H1 (cell line): Measurements from ENCODE around the gene GOLGA6L10. TPM values are rescaled to one million over a fixed set of nuclear protein-coding genes. Genes with fewer than 3 reads are reported as not detected.
"Not testable (repeated sequence)": the region's sequence is repeated elsewhere in the genome, so short reads cannot be mapped to it uniquely, and the experiment has no call there.

ENCODE experiments used
- CTCF ChIA-PET: fragments of 300-600 bp; sonication (Branson Sonifier 250); formaldehyde crosslinking; loops from one replicate; lab custom pipeline; 2021; ENCODE audit not compliant: partially characterized antibody; lab: Charles Lee
- POLR2A ChIA-PET: fragments of 300-600 bp; sonication (Branson Sonifier 250); formaldehyde crosslinking; loops from one replicate; lab custom pipeline; 2021; ENCODE audit warnings: inconsistent platforms; ENCODE audit not compliant: partially characterized antibody; lab: Charles Lee
- DNase-seq, 2 experiments: peaks; one replicate each; pipeline versions ENCODE4 v3.0.0 to v3.0.0-alpha.2; 2010 to 2022; ENCODE audit warnings: low spot score in 2 of 2, low read depth in 1 of 2, mixed read lengths in 1 of 2
- FAIRE-seq: peaks from 2 replicates; lab custom pipeline; 2011; peaks lifted over from hg19 to GRCh38; lab: Jason Lieb, UNC
- H2AFZ ChIP-seq: 2 replicates; pipeline ENCODE4 v1.8.1; 2012; ENCODE audit warnings: low read length, inconsistent platforms
- H2AK5ac ChIP-seq: 2 replicates; pipeline ENCODE4 v1.6.1; 2013; ENCODE audit warnings: low read depth, low read length
- H2BK120ac ChIP-seq: replicated peaks from 2 replicates; pipeline ENCODE3; 2013; ENCODE audit warnings: low read depth, low read length, inconsistent platforms
- H2BK12ac ChIP-seq: 2 replicates; pipeline ENCODE4 v1.6.1; 2013; ENCODE audit warnings: low read depth, low read length
- H2BK15ac ChIP-seq: 2 replicates; pipeline ENCODE4 v1.6.1; 2013; ENCODE audit warnings: low read length
- H2BK20ac ChIP-seq: 2 replicates; pipeline ENCODE4 v1.6.1; 2013; ENCODE audit warnings: low read length
- H2BK5ac ChIP-seq: 2 replicates; pipeline ENCODE4 v1.6.1; 2013; ENCODE audit warnings: low read depth, low read length
- H3K14ac ChIP-seq: 2 replicates; pipeline ENCODE4 v1.6.1; 2013; ENCODE audit warnings: inconsistent platforms; ENCODE audit not compliant: insufficient read length
- H3K18ac ChIP-seq: 2 replicates; pipeline ENCODE4 v1.6.1; 2013; ENCODE audit warnings: low read length; ENCODE audit errors: extremely low read depth
- H3K23ac ChIP-seq: 2 replicates; pipeline ENCODE4 v1.6.1; 2013; ENCODE audit warnings: inconsistent platforms; ENCODE audit not compliant: insufficient read length
- H3K23me2 ChIP-seq: 2 replicates; pipeline ENCODE4 v1.6.1; 2013; ENCODE audit warnings: low read depth, low read length
- H3K27ac ChIP-seq: 2 replicates; pipeline ENCODE4 v1.6.1; 2011; ENCODE audit warnings: low read depth, low read length, inconsistent platforms
- H3K27me3 ChIP-seq, 4 experiments: replicated peaks in 1 of 4; 1 replicate in 1 of 4; 2 replicates in 3 of 4; pipeline versions ENCODE4 v1.6.1 to v1.8.1; 2011 to 2013; ENCODE audit warnings: low read length in 3 of 4, mild to moderate bottlenecking in 3 of 4, inconsistent platforms in 2 of 4, mixed read lengths in 2 of 4, moderate library complexity in 1 of 4; ENCODE audit not compliant: control insufficient read depth in 3 of 4, insufficient read depth in 3 of 4; ENCODE audit errors: extremely low read depth in 1 of 4
- H3K36me3 ChIP-seq, 4 experiments: 2 replicates each; pipeline versions ENCODE4 v1.6.1 to v1.8.1; 2011 to 2013; ENCODE audit warnings: mild to moderate bottlenecking in 4 of 4, low read length in 3 of 4, moderate library complexity in 2 of 4, control low read depth in 1 of 4, inconsistent platforms in 1 of 4; ENCODE audit not compliant: insufficient read depth in 4 of 4, control insufficient read depth in 2 of 4
- H3K4ac ChIP-seq: replicated peaks from 2 replicates; pipeline ENCODE3; 2013; ENCODE audit warnings: low read length, low read depth, mixed read lengths, inconsistent platforms; ENCODE audit not compliant: insufficient read length
- H3K4me1 ChIP-seq, 4 experiments: replicated peaks in 1 of 4; 1 replicate in 1 of 4; 2 replicates in 3 of 4; pipeline versions ENCODE4 v1.6.1 to v1.8.1; 2011 to 2013; ENCODE audit warnings: low read length in 3 of 4, inconsistent platforms in 2 of 4, mixed read lengths in 1 of 4; ENCODE audit not compliant: insufficient read depth in 4 of 4, control insufficient read depth in 3 of 4
- H3K4me2 ChIP-seq, 2 experiments: 2 replicates each; pipeline versions ENCODE4 v1.6.1 to v1.8.1; 2011 to 2013; ENCODE audit warnings: low read depth in 2 of 2, low read length in 2 of 2, control low read depth in 1 of 2, inconsistent platforms in 1 of 2, mild to moderate bottlenecking in 1 of 2; ENCODE audit not compliant: insufficient read depth in 1 of 2
- H3K4me3 ChIP-seq, 4 experiments: fragments of 200-600, 300-600 bp in 1 of 4; sonication (generic), shearing (Covaris generic), sonication (Bioruptor Twin) in 1 of 4; 2 replicates each; pipeline versions ENCODE4 v1.5.1 to v1.8.1; 2011 to 2016; ENCODE audit warnings: low read length in 4 of 4, low read depth in 3 of 4, control low read depth in 2 of 4, inconsistent platforms in 2 of 4, mild to moderate bottlenecking in 2 of 4, mixed read lengths in 1 of 4, moderate library complexity in 1 of 4; ENCODE audit not compliant: insufficient read depth in 2 of 4; ENCODE audit errors: extremely low read depth in 1 of 4
- H3K56ac ChIP-seq: replicated peaks from 2 replicates; pipeline ENCODE3; 2013; ENCODE audit warnings: low read depth, mild to moderate bottlenecking, mixed read lengths, low read length, inconsistent platforms; ENCODE audit not compliant: insufficient read length
- H3K79me1 ChIP-seq: 2 replicates; pipeline ENCODE4 v1.6.1; 2013; ENCODE audit warnings: low read depth, low read length, control low read depth
- H3K79me2 ChIP-seq, 2 experiments: 2 replicates each; pipeline versions ENCODE4 v1.6.1 to v1.8.1; 2012 to 2013; ENCODE audit warnings: low read length in 2 of 2, mild to moderate bottlenecking in 2 of 2, inconsistent platforms in 1 of 2; ENCODE audit not compliant: insufficient read depth in 2 of 2, control insufficient read depth in 1 of 2
- H3K9ac ChIP-seq, 4 experiments: replicated peaks in 1 of 4; 1 replicate in 1 of 4; 2 replicates in 3 of 4; pipeline versions ENCODE4 v1.6.1 to v1.8.1; 2011 to 2013; ENCODE audit warnings: low read depth in 3 of 4, low read length in 3 of 4, control low read depth in 2 of 4, mild to moderate bottlenecking in 2 of 4, moderate library complexity in 2 of 4, inconsistent platforms in 1 of 4; ENCODE audit errors: extremely low read depth in 1 of 4
- H3K9me3 ChIP-seq, 2 experiments: 2 replicates each; pipeline versions ENCODE4 v1.6.1 to v1.8.1; 2012 to 2013; ENCODE audit warnings: mild to moderate bottlenecking in 2 of 2, moderate library complexity in 2 of 2, control low read depth in 1 of 2, inconsistent platforms in 1 of 2, low read depth in 1 of 2, low read length in 1 of 2, mixed read lengths in 1 of 2; ENCODE audit not compliant: insufficient read depth in 2 of 2
- H4K20me1 ChIP-seq, 2 experiments: replicated peaks in 1 of 2; 2 replicates each; pipeline versions ENCODE3 to v1.8.1; 2011 to 2013; ENCODE audit warnings: inconsistent platforms in 2 of 2, low read length in 2 of 2, mild to moderate bottlenecking in 1 of 2; ENCODE audit not compliant: insufficient read depth in 2 of 2, control insufficient read depth in 1 of 2
- H4K5ac ChIP-seq: 2 replicates; pipeline ENCODE4 v1.6.1; 2013; ENCODE audit warnings: low read length, low read depth, mixed read lengths, inconsistent platforms; ENCODE audit not compliant: insufficient read length
- H4K8ac ChIP-seq: 2 replicates; pipeline ENCODE4 v1.8.0; 2013; ENCODE audit warnings: mild to moderate bottlenecking, moderate library complexity, low read length, inconsistent platforms; ENCODE audit not compliant: insufficient read depth; ENCODE audit errors: extremely low read depth
- H4K91ac ChIP-seq: replicated peaks from 2 replicates; pipeline ENCODE3; 2013; ENCODE audit warnings: low read length, mixed read lengths, inconsistent platforms; ENCODE audit not compliant: insufficient read length
- WGBS, 2 experiments: shearing (Covaris generic) in 1 of 2; methylation state at CpG; one replicate each; pipeline versions ENCODE4 v1.1.6 to v1.1.7; 2013 to 2015; ENCODE audit warnings: low lambda C conversion rate in 2 of 2, mixed read lengths in 2 of 2, inconsistent platforms in 1 of 2, low coverage in 1 of 2, missing lambda C conversion rate in 1 of 2; ENCODE audit not compliant: insufficient replicate concordance in 2 of 2, insufficient coverage in 1 of 2, insufficient read length in 1 of 2; ENCODE audit errors: extremely low coverage in 1 of 2, missing lambda C conversion rate in 1 of 2; 5-methylcytosine and 5-hydroxymethylcytosine counted together
- polyA plus RNA-seq, 7 experiments: library from polyadenylated mRNA; depleted of rRNA in 3 of 7; stranded (reverse) in 5 of 7; unstranded in 2 of 7; fragments of >200 nt in 5 of 7; fragments of 200-250 nt in 2 of 7; gene quantifications; 1 replicate in 5 of 7; 2 replicates in 1 of 7; 4 replicates in 1 of 7; pipeline versions ENCODE4 v1.2.1 to v1.2.3, GENCODE V29; 2011 to 2013; ENCODE audit warnings: missing spikeins in 2 of 7, mixed read lengths in 2 of 7
- total RNA-seq: library from RNA; stranded (reverse); fragmentation: NEBNext Ultra II Directional; extraction: Animal tissue kit (Norgen Biotek cat#: 25700); gene quantifications from 2 replicates; pipeline ENCODE4 v1.2.1, GENCODE V29; 2021

Gene GOLGA6L10
- total and polyA plus RNA-seq, 2 of the 8 experiments (the other 6 are each of a cell fraction or from before 2014, with no cell fraction given) = 0.91 to 4.0 TPM

DNA sequence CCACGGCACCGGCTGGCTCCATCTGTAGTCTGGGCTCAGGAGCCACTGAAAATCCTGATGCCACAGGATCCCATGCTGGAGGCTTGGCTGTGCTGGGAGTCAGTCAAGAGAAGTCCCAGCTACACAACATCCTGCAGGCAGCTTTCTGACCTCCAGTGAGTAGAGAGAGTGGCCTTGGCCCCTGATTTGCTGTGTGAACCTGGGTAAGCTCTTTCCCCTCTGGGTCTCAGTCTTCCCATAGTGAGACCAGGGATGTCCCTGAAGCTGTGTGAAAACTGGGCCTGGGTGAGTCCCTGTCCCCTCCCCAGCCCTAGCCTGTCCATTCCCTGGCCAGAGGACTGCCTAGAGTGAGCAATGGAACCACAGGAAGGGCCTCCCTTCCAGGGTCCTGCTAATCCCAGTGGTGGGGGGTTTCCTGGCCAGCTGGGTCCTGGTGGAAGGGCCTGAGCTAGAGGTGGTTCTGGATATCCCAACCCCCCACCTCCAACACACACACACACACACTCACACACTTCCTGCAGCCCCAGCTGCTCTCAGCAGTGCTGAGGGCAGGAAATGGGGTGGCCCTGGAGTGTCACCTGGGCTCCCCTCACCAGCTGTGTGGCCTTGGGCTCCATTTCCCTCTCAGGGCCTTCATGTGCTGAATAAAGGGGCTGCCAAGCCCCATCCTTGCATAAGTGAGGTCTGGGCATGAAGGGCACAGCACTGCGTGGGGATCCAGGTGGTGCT lies 17.5 kb downstream of the GOLGA6L10 start:
- H3K27me3 ChIP-seq, H3K23ac ChIP-seq, H4K8ac ChIP-seq, H2BK120ac ChIP-seq, H2AK5ac ChIP-seq, H3K14ac ChIP-seq, H3K79me1 ChIP-seq, H3K79me2 ChIP-seq, H2AFZ ChIP-seq, H2BK5ac ChIP-seq, H3K27ac ChIP-seq, H2BK12ac ChIP-seq, H2BK15ac ChIP-seq, H4K20me1 ChIP-seq, H3K4ac ChIP-seq, H3K9me3 ChIP-seq, H4K5ac ChIP-seq, H3K18ac ChIP-seq, H4K91ac ChIP-seq, FAIRE-seq, H3K23me2 ChIP-seq, H3K56ac ChIP-seq, POLR2A ChIA-PET, H3K9ac ChIP-seq, H3K36me3 ChIP-seq, H3K4me1 ChIP-seq, H3K4me3 ChIP-seq, H3K4me2 ChIP-seq, H2BK20ac ChIP-seq, CTCF ChIA-PET: not testable (repeated sequence)
- no CpG with 5 or more reads among the region's 3 CpGs for WGBS, 2 experiments
- DNase-seq = peak in 1 of 2 experiments; percentile 39

DNA sequence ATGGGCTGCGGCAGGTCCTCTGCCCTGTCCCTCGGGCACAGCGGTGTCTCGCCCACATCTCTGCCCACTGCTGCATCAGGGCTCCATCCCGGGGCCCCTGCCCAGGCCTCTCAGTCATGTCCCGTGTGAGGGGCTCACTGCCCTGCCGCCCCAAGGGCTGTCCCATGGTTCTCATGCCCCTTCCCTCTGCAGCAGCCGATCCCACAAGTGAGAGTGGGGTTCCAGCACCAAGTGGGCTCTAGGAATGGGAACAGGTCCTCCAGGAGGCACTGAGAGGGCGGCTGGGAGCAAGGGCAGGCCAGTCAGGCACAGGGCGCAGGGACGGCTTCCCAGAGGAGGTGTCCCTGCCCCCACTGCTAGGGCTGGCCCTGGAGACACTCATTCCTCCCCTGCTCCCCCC lies 18.4 kb downstream of the GOLGA6L10 start:
- FAIRE-seq, CTCF ChIA-PET: not testable (repeated sequence)
- 86% methylated on average over 2 of the region's 11 CpGs; no CpG with 5 or more reads in 1 of the 2 experiments for WGBS, 2 experiments

More for the DNA sequence above, 18.4 kb downstream of the GOLGA6L10 start:
- H2BK20ac ChIP-seq, H3K4me3 ChIP-seq, H3K14ac ChIP-seq, H3K18ac ChIP-seq, H3K23ac ChIP-seq, H3K79me1 ChIP-seq, H2BK5ac ChIP-seq, H3K23me2 ChIP-seq, H3K4me2 ChIP-seq, H3K27me3 ChIP-seq, H2AFZ ChIP-seq, H3K9ac ChIP-seq, H2BK120ac ChIP-seq, H4K8ac ChIP-seq, H2BK12ac ChIP-seq, H3K4ac ChIP-seq, H2BK15ac ChIP-seq, H4K5ac ChIP-seq, H4K91ac ChIP-seq, H3K4me1 ChIP-seq, H3K36me3 ChIP-seq, H2AK5ac ChIP-seq, H3K27ac ChIP-seq, POLR2A ChIA-PET, H3K9me3 ChIP-seq, H4K20me1 ChIP-seq, H3K56ac ChIP-seq, H3K79me2 ChIP-seq: not testable (repeated sequence)
- DNase-seq = peak in 1 of 2 experiments; percentile 40
